HG03039 (cell line): Measurements from ENCODE around the gene TLX3.
"Not testable (repeated sequence)": the region's sequence is repeated elsewhere in the genome, so short reads cannot be mapped to it uniquely, and the experiment has no call there.

Source experiments
- ATAC-seq: cut with Tn5 transposase; IDR thresholded peaks from one replicate; pipeline ENCODE4 v1.9.1; 2021; ENCODE audit warnings: mild to moderate bottlenecking, moderate library complexity; ENCODE audit not compliant: unreplicated experiment

The TLX3 gene

DNA sequence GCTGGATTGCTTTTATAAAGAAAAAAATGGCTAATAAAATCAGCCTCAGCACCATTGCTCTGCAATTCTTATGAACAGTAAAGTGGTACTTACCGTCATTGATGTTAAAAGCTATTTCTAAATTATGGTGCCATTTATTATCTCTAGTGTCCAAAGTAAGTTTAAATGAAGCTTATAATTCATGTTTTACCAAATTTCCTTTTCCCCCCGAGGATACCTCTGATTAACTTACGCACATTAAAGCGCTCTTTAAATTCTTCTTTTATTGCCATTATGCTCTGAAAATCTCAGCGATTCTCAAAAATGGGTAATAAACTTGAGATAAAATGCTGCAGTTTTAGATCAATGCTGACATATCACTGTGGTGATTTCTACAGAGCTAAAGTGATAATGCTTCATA, 13.5 kb downstream of the TLX3 start:
- ATAC-seq = no peak

DNA sequence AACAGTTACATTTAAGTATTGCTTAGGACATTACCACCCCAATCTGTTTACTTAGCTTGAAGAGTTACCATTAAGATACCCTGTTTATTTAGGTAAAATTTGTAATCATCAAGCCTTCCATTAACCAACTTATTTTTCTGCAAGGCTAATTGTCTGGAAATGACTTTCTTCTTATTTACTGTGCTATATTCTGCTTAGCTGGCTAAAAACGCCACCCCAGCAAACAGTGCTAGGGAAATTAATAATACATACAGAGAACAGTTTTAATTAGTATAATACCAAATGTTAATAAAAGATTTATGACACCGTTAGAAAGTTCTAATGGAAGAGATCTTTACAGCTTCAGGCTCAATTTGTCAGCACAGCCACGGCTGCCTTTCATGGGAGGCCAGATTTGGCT, 14.0 kb downstream of the TLX3 start:
- ATAC-seq = no peak

DNA sequence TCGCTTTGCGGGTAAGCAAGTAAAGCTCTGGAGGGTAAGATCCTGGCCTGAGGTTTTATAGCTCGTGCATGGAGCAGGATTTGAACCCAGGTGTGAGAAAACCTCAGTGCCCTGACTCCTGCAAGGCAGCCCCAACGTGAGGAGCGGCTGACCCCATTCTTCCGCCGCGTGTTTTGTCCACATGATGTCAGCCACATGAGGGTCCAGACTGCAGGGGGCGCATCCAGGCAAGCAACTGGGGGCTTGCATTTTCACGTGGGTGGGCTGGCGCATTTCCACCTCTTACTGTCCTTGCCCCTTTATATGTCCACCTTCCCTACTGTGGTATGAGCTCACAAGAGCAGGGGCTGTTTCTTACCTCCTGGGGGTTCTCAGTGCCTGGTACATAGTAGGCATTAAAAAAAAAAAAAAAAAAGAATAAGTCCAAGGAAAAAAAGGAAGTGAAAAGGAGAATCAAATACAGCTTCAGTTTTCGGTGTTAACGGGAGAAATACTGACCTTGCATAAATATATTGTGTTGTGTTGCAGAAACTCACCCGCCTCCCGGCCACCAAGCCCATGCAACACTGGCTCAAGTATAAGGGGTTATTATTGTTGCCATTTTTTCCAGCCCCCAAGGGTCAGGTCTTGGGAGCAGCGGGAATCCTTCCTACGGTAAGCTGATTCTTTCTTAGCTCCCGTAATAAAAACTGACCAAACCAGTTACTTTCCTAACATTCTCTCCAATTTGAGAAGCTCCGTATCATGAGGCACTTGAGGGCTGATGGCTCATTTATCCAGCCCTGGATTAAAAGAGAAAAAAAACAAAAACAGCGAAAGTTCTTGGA, 15.0 kb downstream of the TLX3 start:
- no peak for ATAC-seq

DNA sequence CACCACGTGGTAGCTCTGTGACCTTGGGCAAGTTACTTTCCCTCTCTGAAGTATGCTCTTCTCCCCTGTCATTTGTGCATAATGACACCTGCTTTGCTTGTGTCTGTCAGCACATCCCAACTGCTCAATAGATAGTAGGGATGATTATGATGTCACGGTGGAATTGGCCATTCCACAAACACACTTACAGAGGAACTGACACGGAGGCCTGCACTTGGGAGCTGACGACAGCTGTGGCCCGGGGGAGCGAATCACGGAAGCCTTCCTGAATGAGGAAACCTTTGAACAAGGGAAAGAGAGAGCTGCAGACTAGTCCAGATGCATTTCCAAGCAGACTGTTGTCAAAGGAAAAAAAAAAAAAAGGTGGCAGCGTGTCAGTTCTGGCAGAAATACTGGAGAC, 21.0 kb downstream of the TLX3 start:
- no peak for ATAC-seq

DNA sequence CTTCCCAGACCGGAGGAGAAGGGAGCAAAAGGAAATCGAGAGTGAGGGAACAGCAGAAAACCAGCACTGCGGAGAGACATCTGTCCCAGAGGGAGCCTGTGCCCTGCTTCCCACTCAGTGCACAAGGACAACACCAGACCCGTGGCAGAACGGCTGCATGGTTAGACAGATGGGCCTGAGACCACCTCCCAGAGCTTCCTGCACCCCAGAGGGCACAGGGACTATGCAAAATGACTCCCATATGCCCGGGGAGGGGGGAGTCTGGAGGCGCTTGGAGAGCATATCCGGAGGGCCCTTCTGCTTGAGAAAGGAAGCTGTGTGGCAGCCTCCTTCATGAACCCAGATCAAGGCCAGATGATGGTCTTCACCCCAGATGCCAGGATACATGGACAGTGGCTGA, 26.6 kb downstream of the TLX3 start:
- ATAC-seq = no peak

DNA sequence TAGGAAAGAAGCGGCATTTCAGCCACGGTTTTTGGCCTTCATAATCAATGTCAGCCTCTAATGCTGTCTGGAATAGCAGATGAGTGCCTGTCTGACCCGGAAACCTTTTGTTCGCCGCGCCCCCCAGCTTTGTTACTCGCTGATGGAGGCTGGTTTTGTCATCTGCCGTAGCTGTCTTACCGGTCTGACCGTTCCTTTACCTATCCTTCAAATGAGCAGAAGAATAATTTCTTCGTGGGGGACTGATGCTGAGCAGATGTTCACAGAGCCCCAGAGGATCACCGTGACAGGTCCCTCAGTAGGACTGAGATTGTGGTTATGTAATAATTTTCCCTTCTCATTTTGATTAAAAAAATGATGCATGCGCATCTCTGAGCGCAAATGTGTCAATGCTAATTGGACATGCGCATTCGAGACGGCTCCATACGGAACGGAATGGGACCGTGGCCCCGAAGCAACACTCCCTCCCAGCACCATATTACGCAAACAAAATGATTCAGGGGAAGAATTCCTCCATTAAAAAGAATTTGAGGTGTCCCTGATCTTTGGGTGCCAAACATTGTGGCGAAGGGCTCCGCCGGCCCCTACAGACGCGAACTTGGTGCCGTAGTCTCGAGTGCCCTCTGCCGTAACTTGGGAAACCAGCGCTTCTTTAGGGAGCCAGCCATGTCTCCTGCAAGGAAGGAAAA, 27.6 kb downstream of the TLX3 start:
- ATAC-seq = no peak

DNA sequence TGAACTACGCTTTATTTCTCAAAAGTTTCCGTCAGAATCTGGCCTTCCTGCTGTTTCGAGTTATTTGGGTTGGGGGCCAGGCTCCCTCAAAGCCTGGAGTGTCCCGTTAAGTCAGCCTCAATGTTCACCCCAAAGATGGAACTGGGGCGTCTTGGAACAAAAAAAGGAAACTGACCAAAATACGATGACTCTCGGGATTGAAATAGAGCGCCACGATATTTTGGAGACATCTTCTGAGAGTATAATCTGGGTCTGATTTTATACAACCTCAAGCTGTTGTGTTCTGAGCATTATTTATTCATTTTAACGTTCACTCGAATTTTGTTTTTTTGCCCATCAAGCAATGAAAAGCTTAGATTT, 28.1 kb downstream of the TLX3 start:
- no peak for ATAC-seq

DNA sequence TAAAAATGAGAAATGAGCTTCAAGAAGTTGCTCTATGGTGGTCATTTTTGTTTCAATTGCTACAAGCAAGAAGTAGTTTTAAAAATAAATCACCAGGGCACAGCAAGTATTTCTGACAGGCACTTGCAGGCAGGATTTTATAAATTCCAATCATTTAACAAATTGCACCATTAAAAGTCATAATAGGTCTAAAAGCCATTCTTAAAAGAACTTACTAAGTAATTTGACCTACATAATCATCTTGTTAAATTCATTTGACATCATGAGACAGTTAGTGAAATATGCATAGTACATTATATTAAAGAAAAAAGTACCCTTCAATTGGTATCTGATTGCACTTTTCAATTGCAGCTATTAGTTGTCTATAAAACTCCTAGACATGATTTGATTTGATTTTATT, 31.0 kb downstream of the TLX3 start:
- ATAC-seq = no peak

DNA sequence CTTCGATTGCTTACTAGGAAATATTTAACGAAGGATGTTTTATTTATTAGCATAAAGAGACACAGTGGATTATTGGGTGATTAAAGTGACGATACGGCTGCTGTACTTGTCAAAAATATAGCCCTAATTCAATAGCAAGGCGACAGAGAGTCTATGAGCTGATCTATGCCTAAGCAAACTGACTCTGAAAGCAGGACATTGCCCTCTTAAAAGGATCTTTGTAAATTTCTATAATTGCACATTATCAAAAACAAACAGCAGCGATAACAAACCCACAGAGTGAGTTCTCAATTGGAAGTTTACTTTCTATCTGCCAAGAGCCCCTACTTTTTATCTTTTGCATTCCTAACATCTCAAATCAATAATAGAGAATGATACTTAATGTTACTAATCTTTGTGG, 31.4 kb downstream of the TLX3 start:
- ATAC-seq = no peak

DNA sequence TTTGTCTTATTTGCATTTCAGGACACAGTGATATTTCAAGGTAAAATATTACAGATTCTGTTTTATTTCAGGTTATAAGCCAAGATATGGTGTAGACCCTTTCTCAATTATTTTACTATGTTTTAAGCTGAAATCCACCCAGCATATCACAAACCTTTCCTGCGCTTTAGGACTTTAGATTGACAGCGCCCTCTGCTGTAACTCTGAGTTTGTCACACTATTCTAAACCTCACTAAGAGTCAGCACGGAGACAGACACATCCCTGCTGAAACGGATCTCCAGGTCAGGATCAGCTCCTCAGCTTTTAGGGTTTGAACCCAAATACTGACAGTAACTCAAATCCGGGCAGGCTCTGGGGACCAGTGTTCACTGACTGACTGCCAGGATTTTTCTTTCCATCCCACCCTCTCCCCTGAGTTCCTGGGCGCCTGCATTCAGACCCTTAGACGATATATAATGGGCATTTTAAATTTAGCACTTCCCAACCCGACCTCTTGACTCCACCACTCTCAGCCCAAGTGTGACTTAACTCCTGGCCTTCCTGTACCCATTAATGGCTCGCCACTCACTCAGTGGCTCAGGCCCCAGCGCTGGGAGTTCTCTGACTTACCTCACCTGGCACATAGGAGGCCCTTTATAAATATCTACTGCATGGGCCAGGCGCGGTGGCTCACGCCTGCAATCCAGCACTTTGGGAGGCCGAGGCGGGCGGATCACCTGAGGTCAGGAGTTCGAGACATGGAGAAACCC, 33.5 kb downstream of the TLX3 start:
- no peak for ATAC-seq

DNA sequence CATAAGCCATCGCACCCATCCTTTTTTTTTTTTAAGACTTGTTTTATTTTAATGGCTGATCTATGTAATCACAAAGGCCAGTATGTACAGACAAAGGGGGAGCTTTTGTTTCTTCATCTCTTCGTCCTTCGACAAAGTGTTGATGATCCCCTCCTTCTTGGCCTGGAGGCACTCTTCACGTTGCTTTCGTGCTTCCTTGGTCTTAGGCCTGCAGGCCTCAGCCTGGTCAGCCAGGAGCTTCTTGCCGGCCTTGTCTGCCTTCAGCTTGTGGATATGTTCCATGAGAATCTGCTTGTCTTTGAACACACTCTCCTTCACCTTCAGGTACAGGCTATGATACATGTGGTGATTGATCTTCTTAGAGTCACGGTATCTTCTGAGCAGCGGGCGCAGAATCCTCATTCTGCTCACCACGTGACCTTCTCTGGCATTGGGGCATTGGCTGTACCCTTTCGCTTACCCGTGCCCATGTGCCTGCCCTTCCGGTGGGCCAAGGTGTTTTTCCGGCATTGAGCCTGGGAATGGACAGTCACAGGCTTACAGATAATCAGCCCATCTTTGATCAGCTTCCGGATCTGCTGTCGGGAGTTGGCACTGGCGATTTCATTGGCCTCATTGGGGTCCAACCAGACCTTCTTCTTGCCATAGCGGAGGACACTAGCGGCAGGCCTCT, 36.0 kb downstream of the TLX3 start:
- no peak for ATAC-seq

DNA sequence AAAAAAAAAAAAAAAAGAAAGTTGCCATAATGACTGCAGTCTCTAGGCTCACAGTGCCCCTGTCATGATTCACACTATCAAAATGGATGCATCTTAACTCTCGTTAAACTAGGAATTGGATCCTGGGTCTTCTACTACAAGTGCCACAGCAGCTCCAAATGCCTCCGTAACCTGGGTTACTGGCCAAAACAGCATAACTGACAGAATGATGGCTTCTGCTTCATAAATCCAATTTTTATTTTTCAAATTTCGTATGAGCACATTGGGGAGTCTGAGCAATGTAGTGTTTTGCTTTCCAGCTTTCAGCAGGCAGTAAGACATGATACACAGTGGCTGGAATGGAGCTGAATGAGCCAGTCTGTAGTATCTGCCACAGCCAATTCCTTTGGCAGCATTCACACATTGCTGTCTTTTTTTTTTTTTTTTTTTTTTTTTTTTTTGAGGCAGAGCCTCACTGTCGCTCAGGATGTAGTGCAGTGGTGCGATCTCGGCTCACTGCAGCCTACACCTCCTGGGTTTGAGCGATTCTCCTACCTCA, 42.6 kb downstream of the TLX3 start:
- ATAC-seq = no peak

DNA sequence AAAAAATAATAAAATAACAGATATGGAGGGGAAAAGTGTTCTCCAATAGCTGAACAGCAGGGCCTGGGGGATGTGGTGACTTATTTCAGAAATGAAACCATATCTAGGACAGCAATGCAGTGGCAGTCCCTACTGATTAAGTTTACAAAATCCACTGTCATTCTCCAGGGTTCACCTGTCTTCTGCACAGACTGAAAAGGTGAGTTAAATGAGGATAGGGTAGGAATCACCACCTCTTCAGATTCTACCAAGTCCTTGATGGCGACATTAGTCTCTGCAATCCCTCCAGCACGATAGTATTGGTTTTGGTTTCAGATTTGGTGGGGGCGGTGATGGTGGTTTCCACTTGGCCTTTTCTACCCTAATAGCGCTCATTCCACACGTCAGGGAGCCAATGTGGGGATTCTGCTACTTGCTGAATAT, 46.3 kb downstream of the TLX3 start:
- ATAC-seq = peak; percentile 91

DNA sequence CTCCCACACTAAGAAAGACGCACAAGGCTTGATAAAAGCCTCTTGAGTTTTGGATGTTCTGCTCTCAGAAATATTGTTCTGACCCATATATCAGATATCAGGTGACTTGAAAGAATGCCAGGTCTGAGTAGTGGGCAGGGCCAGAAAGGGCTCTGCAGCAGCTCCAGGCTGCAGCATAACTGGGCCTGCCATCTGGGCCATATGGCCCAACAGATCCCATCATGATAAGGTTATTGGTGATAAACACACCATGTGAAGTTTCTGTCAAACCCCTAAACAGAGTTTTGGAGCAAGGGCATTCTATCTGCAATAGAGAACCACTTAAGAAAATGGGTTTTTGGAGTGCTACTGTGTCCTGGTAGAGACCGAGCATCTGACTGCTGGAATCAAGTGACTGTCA, 48.8 kb downstream of the TLX3 start:
- ATAC-seq = no peak

DNA sequence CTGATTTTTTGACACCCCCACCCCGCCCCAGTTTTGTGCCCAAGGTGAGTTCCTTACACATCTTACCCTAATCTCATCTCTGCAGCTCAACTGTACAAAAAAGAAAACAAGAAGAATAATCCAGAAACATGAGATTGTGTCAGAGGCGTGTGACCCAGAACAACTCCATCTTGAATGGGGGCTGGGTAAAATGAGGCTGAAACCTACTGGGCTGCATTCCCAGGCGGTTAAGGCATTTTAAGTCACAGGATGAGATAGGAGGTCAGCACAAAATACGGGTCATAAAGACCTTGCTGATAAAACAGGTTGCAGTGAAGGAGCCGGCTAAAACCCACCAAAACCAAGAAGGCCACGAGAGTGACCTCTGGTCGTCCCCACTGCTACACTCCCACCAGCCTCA, 52.1 kb downstream of the TLX3 start:
- not testable (repeated sequence) for ATAC-seq
